RWPE1 (cell line): ENCODE data around the gene BMP2K.

Experiments used
- CTCF ChIA-PET: fragments of 350-600 bp; sonication (Branson Sonifier 250); formaldehyde crosslinking; extraction: SDS; loops from one replicate; lab custom pipeline; 2021; lab: Yijun Ruan, JAX
- POLR2A ChIA-PET: fragments of 400-600 bp; formaldehyde crosslinking; extraction: SDS; loops from one replicate; lab custom pipeline; 2020; ENCODE audit warnings: antibody characterized with exemption; ENCODE audit not compliant: low non-redundant PET; lab: Yijun Ruan, JAX
- DNase-seq: peaks from one replicate; pipeline ENCODE4 v3.0.0; 2012; ENCODE audit warnings: low spot score
- H3K27ac ChIP-seq: fragments of 450-650 bp; 2 replicates; pipeline ENCODE4 v1.5.1; 2017
- CTCF ChIP-seq: fragments of 450-650 bp; conservative IDR thresholded peaks from 2 replicates; pipeline ENCODE4 v1.5.1; 2017; ENCODE audit warnings: low read depth, mild to moderate bottlenecking

Gene BMP2K

DNA sequence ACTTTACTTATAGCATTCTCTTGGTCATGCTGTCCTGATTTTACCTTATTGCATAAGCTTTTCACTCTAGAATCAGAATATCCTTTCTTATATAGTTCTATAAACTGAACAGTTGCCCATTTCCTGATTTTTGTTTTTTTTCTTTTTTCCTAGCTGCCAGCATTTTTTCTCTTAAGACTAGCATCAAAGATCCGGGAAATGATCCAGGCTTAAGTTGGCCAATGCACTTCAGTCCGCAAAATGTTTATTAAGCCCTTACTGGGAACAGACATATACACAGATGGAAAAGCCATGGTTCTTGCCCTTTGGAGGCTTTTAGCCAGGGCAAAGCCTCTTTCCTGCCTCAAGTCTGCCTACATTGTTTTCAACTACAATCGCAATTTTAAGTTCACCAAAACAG, 10.1 kb upstream of the BMP2K start:
- POLR2A ChIA-PET = no interaction called here
- no peak for TF ChIP-seq CTCF
- no peak for DNase-seq
- CTCF ChIA-PET = interaction anchor here (0.6 kb wide), 2 partner anchors 30 to 427 kb away, joined by 3 read pairs; no protein-coding TSS in a partner anchor
- no peak overlapping the region for H3K27ac ChIP-seq

GRCh38 chr4:78766650-78767049, 9.5 kb upstream of the BMP2K start:
- no peak for DNase-seq
- no peak for TF ChIP-seq CTCF
- ChIA-PET POLR2A (no interaction called here), CTCF (interaction anchor here (0.6 kb wide), 1 partner anchor 31 kb away, joined by 3 read pairs; no protein-coding TSS in a partner anchor)
- H3K27ac ChIP-seq = no peak overlapping the region

DNA sequence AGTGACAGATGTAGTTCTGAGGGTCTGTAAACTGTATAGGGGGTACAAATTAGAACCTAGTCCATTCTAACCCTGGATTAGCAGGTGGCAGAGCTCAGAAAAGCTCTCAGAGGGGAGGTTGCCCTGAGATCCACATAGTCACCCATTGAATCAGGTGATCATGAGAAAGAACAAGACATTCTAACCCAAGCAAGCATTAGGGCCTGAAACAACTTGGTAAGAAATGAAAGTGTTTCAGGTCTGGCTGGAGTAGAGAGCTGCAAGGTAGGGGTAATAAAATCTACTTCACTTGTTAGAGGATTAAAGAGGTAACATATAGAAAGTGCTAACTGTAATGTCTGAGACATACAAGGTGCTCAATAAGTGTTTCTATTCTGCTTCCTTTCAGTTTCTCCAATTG, 8.8 kb upstream of the BMP2K start:
- POLR2A ChIA-PET = no interaction called here
- no peak for TF ChIP-seq CTCF
- CTCF ChIA-PET = interaction anchor here (0.5 kb wide), 1 partner anchor 97 kb away, joined by 5 read pairs; no protein-coding TSS in a partner anchor
- H3K27ac ChIP-seq = no peak overlapping the region
- no peak for DNase-seq

- ChIA-PET CTCF (no interaction called here), POLR2A (no interaction called here)
- TF ChIP-seq CTCF = no peak
- H3K27ac ChIP-seq = no peak overlapping the region
- DNase-seq = peak; percentile 41
Measured at GRCh38 chr4:78768452-78769180, 7.5 kb upstream of the BMP2K start.

GRCh38 chr4:78770091-78770642, 6.0 kb upstream of the BMP2K start:
- CTCF ChIA-PET = no interaction called here
- DNase-seq = no peak
- TF ChIP-seq CTCF = no peak
- H3K27ac ChIP-seq = no peak overlapping the region
- POLR2A ChIA-PET = no interaction called here

DNA sequence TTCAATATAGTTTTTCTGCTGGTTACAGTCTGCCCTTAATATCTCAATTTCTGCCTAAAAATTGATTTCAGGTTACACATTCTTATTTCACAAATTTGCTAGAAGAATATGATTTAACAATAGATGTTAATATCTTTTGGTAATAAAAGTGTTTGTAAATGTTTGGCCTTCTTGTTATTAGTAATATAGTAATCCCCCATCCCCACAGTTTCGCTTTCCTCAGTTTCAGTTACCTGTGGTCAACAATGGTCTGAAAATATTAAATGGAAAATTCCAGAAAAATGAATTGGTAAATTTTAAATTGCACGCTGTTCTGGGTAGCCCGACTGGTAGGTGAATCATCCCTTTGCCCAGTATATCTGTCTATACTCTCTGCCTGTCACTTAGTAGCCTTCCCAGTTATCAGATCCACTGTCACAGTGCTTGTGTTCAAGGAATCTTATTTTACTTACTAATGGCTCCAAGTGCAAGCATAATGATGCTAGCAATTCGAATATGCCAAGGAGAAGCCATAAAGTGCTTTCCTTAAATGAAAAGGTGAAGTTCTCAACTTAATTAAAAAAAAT, 3.5 kb upstream of the BMP2K start:
- no peak for TF ChIP-seq CTCF
- no peak overlapping the region for H3K27ac ChIP-seq
- no peak for DNase-seq
- ChIA-PET CTCF (no interaction called here), POLR2A (no interaction called here)
